HCT116 (cell line): ENCODE measurements around the gene SOBP.

Source experiments
- CEBPB ChIP-seq: IDR thresholded peaks from 2 replicates; pipeline ENCODE4 v1.6.1; 2012; ENCODE audit warnings: low read depth
- JUND ChIP-seq: IDR thresholded peaks from 2 replicates; pipeline ENCODE4 v1.6.1; 2012

- TF ChIP-seq JUND (no peak), CEBPB (no peak)
Measured at GRCh38 chr6:107625264-107625663, 135.3 kb downstream of the SOBP start.
